Suprapubic skin (tissue), 4 donors: ENCODE data around the gene ESRRG. TPM values are rescaled to one million over a fixed set of nuclear protein-coding genes. Genes with fewer than 3 reads are reported as not detected.

Source experiments
- DNase-seq, 2 donors: peaks; one replicate each; pipeline ENCODE4 v3.0.0-alpha.2; 2019; ENCODE audit warnings: low spot score in 2 of 2
- H3K27ac ChIP-seq: fragments of 200-600 bp; sonication (generic); one replicate; pipeline ENCODE4 v1.5.1; 2019
- H3K27me3 ChIP-seq: fragments of 200-600 bp; sonication (generic); one replicate; pipeline ENCODE4 v1.5.1; 2019
- H3K36me3 ChIP-seq: fragments of 200-600 bp; sonication (generic); one replicate; pipeline ENCODE4 v1.5.1; 2019
- H3K4me1 ChIP-seq: fragments of 200-600 bp; sonication (generic); one replicate; pipeline ENCODE4 v1.5.1; 2019
- H3K4me3 ChIP-seq: fragments of 200-600 bp; sonication (generic); one replicate; pipeline ENCODE4 v1.5.1; 2019; ENCODE audit warnings: mild to moderate bottlenecking
- H3K9me3 ChIP-seq: fragments of 200-600 bp; sonication (generic); one replicate; pipeline ENCODE4 v1.5.1; 2019
- EP300 ChIP-seq: sonication (generic); formaldehyde crosslinking; IDR thresholded peaks from one replicate; pipeline ENCODE4 v1.6.1; 2017; ENCODE audit warnings: antibody characterized with exemption
- POLR2A ChIP-seq, 2 donors: fragments of 450-650 bp; IDR thresholded peaks; one replicate each; pipeline ENCODE4 v1.6.1; 2017; ENCODE audit warnings: antibody characterized with exemption in 2 of 2, mild to moderate bottlenecking in 2 of 2, moderate library complexity in 2 of 2
- POLR2AphosphoS5 ChIP-seq, 3 donors: sonication (generic); formaldehyde crosslinking; IDR thresholded peaks; one replicate each; pipeline ENCODE4 v1.6.1; 2017; ENCODE audit warnings: antibody characterized with exemption in 3 of 3
- WGBS: methylation state at CpG from one replicate; pipeline ENCODE4 v1.1.5; 2018; 5-methylcytosine and 5-hydroxymethylcytosine counted together
- total RNA-seq, 4 donors: library from RNA; depleted of rRNA; stranded (reverse); fragments of >200 nt; gene quantifications; one replicate each; pipeline ENCODE4 v1.1.0, GENCODE V29; 2016
- TF ChIP-seq, protein P1 (sequence below), 2 donors: fragments of 200-600 bp in 1 of 2; fragments of 450-650 bp in 1 of 2; sonication (generic) in 1 of 2; IDR thresholded peaks; one replicate each; pipeline ENCODE4 v1.5.1; 2016 to 2019; ENCODE audit warnings: antibody characterized with exemption in 2 of 2, mild to moderate bottlenecking in 1 of 2, moderate library complexity in 1 of 2

ESRRG gene
- total RNA-seq, 4 donors from 2014 or later, result 2.8 to 10.1 (median 4.6) TPM

- WGBS, result 76% methylated on average over 1 of the region's 1 CpG
- no peak for DNase-seq
- no peak for TF ChIP-seq POLR2A (IDR thresholded peaks at IDR 0.05)
- TF ChIP-seq EP300, result no peak
- TF ChIP-seq POLR2AphosphoS5 (IDR thresholded peaks at IDR 0.05), result no peak
- Histone ChIP-seq H3K36me3 (no peaks in the 10 kb centered on the region), H3K27ac (no peak overlapping the region), H3K27me3 (no peaks in the 10 kb centered on the region), H3K9me3 (no peaks in the 10 kb centered on the region), H3K4me1 (no peaks in the 10 kb centered on the region), H3K4me3 (no peak overlapping the region)
These were observed 181.0 kb downstream of the ESRRG start for GRCh38 chr1:216542263-216542662.

- TF ChIP-seq, protein P1, sequence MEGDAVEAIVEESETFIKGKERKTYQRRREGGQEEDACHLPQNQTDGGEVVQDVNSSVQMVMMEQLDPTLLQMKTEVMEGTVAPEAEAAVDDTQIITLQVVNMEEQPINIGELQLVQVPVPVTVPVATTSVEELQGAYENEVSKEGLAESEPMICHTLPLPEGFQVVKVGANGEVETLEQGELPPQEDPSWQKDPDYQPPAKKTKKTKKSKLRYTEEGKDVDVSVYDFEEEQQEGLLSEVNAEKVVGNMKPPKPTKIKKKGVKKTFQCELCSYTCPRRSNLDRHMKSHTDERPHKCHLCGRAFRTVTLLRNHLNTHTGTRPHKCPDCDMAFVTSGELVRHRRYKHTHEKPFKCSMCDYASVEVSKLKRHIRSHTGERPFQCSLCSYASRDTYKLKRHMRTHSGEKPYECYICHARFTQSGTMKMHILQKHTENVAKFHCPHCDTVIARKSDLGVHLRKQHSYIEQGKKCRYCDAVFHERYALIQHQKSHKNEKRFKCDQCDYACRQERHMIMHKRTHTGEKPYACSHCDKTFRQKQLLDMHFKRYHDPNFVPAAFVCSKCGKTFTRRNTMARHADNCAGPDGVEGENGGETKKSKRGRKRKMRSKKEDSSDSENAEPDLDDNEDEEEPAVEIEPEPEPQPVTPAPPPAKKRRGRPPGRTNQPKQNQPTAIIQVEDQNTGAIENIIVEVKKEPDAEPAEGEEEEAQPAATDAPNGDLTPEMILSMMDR (IDR thresholded peaks at IDR 0.05), result no peak
- no peak for TF ChIP-seq POLR2A (IDR thresholded peaks at IDR 0.05)
- no peak for TF ChIP-seq POLR2AphosphoS5 (IDR thresholded peaks at IDR 0.05)
- 79% methylated on average over 2 of the region's 2 CpGs for WGBS
These were observed 187.5 kb downstream of the ESRRG start for GRCh38 chr1:216535751-216536150.

DNA sequence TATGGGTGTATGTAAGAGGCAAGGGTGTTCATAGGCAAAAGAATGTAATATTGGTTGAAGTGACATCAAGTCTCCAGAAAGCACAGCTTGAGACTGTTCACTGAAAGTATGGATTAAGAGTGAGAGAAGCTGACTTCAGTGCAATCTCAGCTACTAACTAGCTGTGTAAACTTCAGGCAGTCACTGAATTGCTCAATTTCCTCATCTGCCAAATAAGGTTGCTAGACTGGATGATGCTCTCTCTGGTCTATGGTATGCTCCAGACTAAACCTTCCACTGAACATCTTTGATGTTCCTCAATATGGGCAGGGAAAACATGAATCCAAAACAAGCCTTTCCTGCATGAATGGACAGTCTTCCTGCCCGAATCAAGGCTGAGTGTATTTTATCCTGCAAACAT is 188.2 kb downstream of the ESRRG start:
- Histone ChIP-seq H3K27ac (no peak overlapping the region), H3K9me3 (no peaks in the 10 kb centered on the region), H3K4me3 (no peak overlapping the region), H3K4me1 (peaks cover 15% of the 10 kb centered on the region), H3K27me3 (no peaks in the 10 kb centered on the region), H3K36me3 (no peaks in the 10 kb centered on the region)
- 95% methylated on average over 1 of the region's 1 CpG for WGBS
- TF ChIP-seq, protein P1 (IDR thresholded peaks at IDR 0.05), result no peak
- TF ChIP-seq POLR2AphosphoS5 (IDR thresholded peaks at IDR 0.05) (no peak), EP300 (no peak), POLR2A (IDR thresholded peaks at IDR 0.05) (no peak)
- DNase-seq, result no peak

More at GRCh38 chr1:216535751-216536150, 187.5 kb downstream of the ESRRG start:
- H3K27me3 ChIP-seq, result no peaks in the 10 kb centered on the region
- H3K27ac ChIP-seq, result no peak overlapping the region
- peaks cover 9% of the 10 kb centered on the region for H3K4me1 ChIP-seq
- no peaks in the 10 kb centered on the region for H3K9me3 ChIP-seq
- no peak for DNase-seq
- H3K36me3 ChIP-seq, result no peaks in the 10 kb centered on the region
- no peak overlapping the region for H3K4me3 ChIP-seq

- no peak for DNase-seq
- peaks cover 18% of the 10 kb centered on the region for H3K4me1 ChIP-seq
- no peaks in the 10 kb centered on the region for H3K27me3 ChIP-seq
- TF ChIP-seq POLR2A (IDR thresholded peaks at IDR 0.05), result no peak
- TF ChIP-seq POLR2AphosphoS5 (IDR thresholded peaks at IDR 0.05), result no peak
- TF ChIP-seq, protein P1 (IDR thresholded peaks at IDR 0.05), result no peak
- no peak for TF ChIP-seq EP300
- 66% methylated on average over 4 of the region's 4 CpGs for WGBS
- H3K27ac ChIP-seq, result no peak overlapping the region
- no peaks in the 10 kb centered on the region for H3K36me3 ChIP-seq
- no peak overlapping the region for H3K4me3 ChIP-seq
- H3K9me3 ChIP-seq, result no peaks in the 10 kb centered on the region
These were observed 189.5 kb downstream of the ESRRG start for GRCh38 chr1:216533776-216534175.

GRCh38 chr1:216532251-216532798 is 190.9 kb downstream of the ESRRG start:
- H3K36me3 ChIP-seq, result no peaks in the 10 kb centered on the region

More at GRCh38 chr1:216532251-216532798, 190.9 kb downstream of the ESRRG start:
- Histone ChIP-seq H3K27me3 (no peaks in the 10 kb centered on the region), H3K4me3 (no peak overlapping the region), H3K9me3 (no peaks in the 10 kb centered on the region), H3K27ac (no peak overlapping the region), H3K4me1 (peaks cover 22% of the 10 kb centered on the region)
- TF ChIP-seq EP300, result no peak
- TF ChIP-seq POLR2AphosphoS5 (IDR thresholded peaks at IDR 0.05), result no peak
- TF ChIP-seq POLR2A (IDR thresholded peaks at IDR 0.05), result no peak
- TF ChIP-seq, protein P1 (IDR thresholded peaks at IDR 0.05), result no peak
- 96% methylated on average over 9 of the region's 9 CpGs for WGBS
- no peak for DNase-seq
